Medulla oblongata (tissue), 1 donor: ENCODE results near the gene NUTM2E.
"Not testable (repeated sequence)": the region's sequence is repeated elsewhere in the genome, so short reads cannot be mapped to it uniquely, and the experiment has no call there.

Source experiments
- DNase-seq: peaks from one replicate; pipeline ENCODE4 v3.0.0-alpha.2; 2015; ENCODE audit errors: extremely low spot score

NUTM2E gene

DNA sequence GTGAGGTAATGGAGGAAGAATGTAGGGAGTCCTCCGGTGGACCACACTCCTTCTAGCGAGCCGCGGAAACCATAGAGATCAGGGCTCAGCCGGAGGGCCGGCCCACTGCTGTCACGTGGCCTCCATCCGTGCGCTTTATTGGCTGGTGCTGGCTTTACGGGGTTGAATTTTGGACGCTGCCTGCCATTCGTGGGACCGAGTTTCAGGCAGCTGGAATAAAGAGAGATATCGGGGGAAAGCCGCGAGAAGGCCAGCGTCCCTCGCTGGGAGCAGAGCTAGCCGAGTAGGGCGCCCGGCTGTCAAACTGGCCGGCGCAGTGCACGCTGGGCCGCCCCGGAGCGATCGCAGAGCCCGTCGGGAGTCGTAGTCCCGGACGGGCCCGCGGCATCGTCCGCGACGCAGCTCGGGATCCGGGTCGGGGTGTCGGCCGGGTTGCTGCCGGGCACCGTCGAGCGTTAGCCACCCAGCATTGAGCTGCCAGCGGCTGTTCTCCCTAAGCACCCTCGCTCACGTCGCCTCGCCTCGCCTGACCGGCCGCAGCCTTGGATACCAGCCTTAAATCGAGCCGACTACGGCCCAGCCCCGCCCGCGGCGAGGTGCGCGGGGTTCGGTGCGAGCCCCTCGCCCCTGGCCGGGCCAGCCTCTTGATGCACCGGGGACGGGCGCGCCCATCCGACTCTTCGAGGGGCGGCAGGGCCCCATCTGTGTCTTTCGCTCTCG, at the start of gene NUTM2E:
NUTM2E (plus strand) TSS at position 244 of the 720 bp plus-strand sequence. CDS start 15,002 bp downstream, outside the sequence.
- peak; percentile 59 for DNase-seq

- DNase-seq = not testable (repeated sequence)
Measured at GRCh38 chr10:79777997-79778396, 48.5 kb upstream of the NUTM2E start.

GRCh38 chr10:79779310-79779938, 47.1 kb upstream of the NUTM2E start:
- peak; percentile 89 for DNase-seq

DNA sequence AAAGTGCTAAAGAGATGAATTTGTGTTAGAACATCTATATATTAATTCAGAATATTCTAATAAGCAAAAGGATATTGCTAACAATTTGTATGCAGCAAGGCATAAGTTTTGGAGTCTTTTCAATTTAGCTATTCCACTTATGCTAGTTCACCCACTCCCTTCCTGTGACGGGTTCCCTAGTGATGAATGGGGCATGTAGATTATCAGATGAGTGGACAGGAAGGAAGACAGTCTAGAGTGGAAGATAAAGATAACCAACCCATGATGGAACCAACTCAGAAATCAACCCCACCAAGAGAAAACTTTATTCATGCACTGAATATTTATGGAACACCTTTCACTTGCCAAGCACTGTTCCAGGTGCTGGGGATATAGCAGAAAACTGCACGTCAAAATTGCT, 46.5 kb upstream of the NUTM2E start:
- DNase-seq = not testable (repeated sequence)

GRCh38 chr10:79781584-79781983, 45.0 kb upstream of the NUTM2E start:
- DNase-seq = not testable (repeated sequence)

- not testable (repeated sequence) for DNase-seq
Measured at GRCh38 chr10:79787455-79787952, 39.0 kb upstream of the NUTM2E start.

DNA sequence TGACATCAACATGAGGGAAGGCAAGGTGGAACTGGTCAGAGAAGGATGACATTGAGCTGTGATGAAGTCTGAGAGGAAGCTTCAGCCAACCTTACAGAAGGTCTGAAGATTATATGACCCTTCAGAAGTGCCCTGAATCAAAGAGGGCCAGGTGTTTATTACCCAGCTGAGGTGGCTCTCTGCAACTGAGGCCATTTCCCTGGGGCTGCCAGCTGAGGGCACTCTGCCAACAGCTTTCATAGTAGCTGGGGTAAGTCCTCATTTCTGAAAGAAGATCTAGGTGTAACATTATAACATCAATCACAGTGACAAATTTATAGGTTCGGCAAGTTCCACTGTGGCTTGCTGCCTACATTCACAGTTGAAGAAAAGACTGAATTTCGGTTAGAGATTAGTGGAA, 37.2 kb upstream of the NUTM2E start:
- DNase-seq = not testable (repeated sequence)

GRCh38 chr10:79791906-79792517, 34.5 kb upstream of the NUTM2E start:
- not testable (repeated sequence) for DNase-seq

DNA sequence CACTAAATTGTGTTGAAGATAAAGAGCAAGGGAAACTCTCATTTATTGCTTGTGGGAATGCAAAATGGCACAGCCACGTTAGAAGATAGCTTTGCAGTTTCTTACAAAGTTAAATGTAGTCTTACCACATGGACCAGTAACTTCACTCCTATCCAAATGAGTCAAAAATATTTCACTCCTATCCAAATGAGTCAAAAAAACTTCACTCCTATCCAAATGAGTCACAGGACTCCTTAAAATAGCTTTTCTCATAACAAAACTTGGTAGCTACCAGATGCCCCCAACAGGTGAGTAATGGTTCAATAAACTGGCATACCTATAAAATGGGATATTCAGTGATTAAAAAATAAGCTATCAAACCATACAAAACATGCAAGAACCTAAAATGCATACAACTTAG, 27.2 kb upstream of the NUTM2E start:
- DNase-seq = not testable (repeated sequence)

GRCh38 chr10:79805857-79806256, 20.7 kb upstream of the NUTM2E start:
- DNase-seq = not testable (repeated sequence)

DNA sequence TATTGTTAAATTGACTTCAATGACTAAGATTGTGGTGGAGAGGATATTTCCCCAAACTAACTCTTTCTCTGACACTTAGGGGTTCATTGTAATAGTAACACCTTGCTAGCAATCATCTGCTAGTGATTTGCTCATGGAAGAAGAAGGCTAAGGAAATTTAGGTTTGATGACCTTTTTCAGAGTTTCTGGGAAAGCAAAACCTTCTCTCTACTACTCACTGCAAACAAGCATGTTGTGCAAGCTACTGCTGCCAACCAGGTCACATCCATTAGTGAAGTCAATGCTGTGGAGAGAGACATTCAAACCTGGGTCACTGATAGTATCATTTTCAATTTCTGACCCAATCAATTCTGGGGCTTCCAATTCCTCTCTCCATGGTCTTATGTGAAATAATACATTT, 14.6 kb upstream of the NUTM2E start:
- not testable (repeated sequence) for DNase-seq

- not testable (repeated sequence) for DNase-seq
Measured at GRCh38 chr10:79816290-79816689, 10.2 kb upstream of the NUTM2E start.

DNA sequence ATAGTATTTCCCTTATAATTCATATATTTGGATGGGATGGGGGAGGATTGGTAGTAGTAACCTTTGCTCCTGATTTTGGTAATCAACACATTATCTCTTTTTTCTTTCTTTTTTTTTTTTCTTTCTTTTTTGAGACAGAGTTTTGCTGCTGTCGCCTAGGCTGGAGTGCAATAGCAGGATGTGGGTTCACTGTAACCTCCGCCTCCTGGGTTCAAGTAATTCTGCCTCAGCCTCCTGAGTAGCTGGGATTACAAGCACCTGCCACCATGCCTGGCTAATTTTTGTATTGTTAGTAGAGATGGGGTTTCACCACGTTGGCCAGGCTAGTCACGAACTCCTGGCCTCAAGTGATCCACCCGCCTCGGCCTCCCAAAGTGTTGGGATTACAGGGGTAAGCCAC, 3.2 kb upstream of the NUTM2E start:
- DNase-seq = not testable (repeated sequence)

DNA sequence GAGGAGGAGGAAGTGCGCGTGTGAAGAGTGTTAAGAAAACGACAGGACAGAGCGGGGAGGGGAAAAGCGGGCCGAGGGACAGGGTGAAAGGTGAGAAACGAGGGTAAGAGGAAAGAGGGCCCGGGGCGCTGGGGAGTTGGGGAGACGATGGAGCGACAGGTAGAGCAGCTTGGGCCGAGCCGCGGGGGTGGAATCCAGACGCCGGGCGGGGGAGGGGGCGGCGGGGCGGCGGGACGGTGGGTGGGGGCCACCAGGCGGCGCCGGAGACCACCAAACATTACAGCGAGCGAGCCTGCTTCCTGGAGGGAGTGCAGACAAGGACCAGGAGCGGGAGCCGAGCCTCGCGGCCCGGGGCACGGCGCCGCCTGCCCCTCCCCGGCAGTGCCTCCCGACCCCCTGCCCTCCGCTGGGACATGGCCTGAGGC, 940 bp upstream of the NUTM2E start:
- DNase-seq = not testable (repeated sequence)

DNA sequence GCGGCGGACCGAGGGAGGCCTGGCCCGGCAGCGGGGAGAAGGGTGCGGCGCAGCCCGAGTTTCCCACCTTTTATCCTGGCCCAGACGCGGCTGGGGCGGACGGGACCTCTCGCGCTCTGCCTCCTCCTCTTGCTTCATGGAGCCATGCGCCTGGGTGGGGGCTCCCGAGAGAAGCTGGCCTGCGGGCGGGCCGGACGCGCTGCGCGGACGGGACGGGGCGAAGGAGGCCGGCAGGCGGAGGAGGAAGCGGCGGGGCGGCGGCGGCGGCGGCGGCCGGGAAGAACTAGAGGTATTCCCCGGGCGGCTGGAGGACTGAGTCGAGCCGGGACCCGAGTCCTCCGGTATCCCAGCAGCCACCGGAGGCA, 426 bp upstream of the NUTM2E start:
- not testable (repeated sequence) for DNase-seq

GRCh38 chr10:79833833-79834232, 7.3 kb downstream of the NUTM2E start:
- DNase-seq = not testable (repeated sequence)

DNA sequence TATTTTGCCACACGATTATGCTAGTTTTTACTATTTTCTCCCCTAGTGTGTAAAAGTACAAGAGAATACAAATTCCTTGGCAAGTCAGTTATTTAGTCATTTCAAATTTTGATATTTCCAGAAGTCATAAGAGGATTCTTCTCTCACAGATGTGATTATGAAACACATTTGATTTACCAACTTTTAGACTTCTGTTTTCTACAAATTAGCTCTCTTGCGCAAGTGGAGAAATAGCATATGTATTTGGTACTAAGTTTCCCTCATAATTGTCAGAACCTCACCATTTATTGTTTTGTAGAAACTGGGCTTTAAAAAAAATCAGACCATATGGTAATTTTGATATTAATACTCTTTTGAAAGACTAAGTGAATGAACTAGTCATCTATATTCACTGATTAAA, 9.4 kb downstream of the NUTM2E start:
- DNase-seq = not testable (repeated sequence)

DNA sequence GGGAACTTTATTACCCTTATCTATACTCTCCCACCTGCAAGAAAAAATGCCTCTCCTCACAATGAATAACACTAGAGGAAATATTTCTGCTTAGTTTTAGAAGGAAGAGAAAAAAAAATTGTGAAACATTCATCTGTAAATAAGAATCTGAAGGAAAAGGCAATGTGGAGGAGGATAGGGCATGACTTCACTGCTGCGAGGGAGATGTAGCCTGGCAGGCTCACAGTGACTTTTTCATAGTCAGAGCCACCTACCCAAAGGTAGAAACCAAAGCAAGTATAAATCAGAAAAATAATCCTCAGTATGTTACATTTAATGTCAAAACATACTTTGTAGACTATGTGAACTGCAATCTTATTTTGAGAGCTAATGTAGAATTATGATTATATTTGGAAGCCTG, 10.4 kb downstream of the NUTM2E start:
- not testable (repeated sequence) for DNase-seq

GRCh38 chr10:79838441-79838840, 11.9 kb downstream of the NUTM2E start:
- DNase-seq = not testable (repeated sequence)

GRCh38 chr10:79853191-79853854, 26.8 kb downstream of the NUTM2E start:
- not testable (repeated sequence) for DNase-seq

DNA sequence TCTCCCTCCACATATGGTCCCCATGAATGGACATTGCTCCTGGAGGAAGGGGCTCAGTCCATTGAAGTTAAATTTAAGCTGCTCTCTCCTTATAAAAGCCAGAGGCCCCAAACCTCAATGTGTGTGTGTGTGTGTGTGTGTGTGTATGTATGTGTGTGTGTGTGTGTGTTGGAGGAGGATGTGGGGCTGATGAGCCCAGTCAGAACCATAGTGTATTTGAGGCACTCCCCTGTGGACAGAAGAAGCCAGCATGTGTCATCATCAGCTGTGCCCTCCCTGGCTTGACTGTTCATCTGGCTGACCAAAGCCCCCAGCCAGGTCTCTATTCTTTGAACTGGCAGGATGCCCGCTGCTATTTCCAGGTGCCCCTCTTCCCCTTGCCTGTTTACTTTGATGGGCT, 35.7 kb downstream of the NUTM2E start:
- not testable (repeated sequence) for DNase-seq

DNA sequence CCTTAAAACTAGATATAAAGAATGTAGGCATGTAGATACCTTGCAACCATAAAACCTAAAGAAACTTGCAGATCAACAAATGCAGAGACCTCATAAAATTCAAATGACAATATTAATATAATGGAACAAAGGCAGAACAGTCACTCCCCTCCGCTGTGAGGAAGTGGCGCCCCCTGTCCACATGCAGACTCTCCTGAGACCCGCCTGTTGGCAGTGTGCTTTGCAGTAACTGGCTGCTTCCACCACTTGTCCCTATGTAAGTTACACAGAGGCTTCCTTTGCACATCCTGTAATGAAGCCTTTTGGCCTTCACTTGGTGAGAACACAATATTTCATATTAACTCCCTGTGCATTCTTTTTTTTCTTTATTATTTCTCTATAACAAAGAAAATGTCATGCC, 36.3 kb downstream of the NUTM2E start:
- not testable (repeated sequence) for DNase-seq
